HG02610 (cell line): ENCODE results near the gene WDR1.

ENCODE experiments used
- ATAC-seq: cut with Tn5 transposase; IDR thresholded peaks from one replicate; pipeline ENCODE4 v1.9.1; 2021; ENCODE audit warnings: mild to moderate bottlenecking, moderate library complexity; ENCODE audit not compliant: unreplicated experiment

The WDR1 gene

DNA sequence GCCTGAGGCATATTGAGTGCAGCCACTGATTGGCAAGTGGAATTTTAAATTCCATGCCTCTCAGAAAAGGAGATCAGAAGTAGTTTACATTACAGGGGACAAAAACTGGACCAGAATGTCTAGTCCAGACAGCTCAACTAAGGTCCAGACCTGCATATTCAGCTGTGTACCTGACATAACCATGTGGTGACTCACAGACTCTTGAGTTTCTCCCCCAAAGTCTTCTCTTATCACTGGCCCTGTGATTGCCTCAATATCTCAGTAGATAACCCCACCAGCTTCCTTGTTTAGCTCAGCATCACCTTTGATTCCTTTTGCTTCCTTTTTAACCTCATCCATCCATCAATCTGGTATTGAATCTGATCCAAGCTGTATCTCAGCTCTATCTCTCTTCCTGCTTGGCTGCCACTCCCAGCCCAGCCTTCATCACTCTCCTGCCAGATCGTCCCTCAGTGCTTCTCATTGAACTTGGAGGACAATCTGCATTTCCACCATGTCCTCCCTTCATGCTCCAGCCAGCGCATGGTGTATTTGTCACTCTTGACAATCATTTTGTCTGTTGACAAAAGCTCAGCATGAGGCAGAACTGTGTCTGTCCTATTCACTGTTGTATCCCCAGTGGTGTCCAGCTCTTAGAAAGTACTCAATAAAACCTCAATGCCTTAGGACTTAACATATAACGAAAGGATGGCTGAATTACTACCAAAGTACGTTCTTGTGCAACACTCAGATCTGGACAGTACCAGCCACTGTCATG is 67.5 kb downstream of the WDR1 start:
- ATAC-seq = no peak

DNA sequence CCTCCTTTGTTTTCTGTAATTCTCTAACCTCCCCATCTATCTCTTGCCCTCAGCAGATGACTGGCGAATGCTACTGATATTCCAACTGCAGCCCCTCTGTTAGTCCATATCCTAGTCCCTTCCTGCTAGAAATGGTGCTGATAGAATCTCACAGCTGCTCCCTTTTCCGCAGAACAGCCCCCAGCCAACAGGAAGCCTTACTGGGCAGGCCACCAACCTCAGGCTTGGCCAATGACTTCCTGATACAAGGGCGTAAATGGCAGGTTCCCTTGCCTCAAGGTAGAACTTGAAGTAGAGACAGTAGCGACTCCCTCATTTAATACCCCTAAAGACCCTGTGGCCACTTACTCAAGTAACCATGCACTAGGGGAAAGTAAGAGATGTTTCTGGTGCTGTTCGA is 68.6 kb downstream of the WDR1 start:
- ATAC-seq = no peak

GRCh38 chr4:10046471-10046870 is 70.1 kb downstream of the WDR1 start:
- no peak for ATAC-seq

DNA sequence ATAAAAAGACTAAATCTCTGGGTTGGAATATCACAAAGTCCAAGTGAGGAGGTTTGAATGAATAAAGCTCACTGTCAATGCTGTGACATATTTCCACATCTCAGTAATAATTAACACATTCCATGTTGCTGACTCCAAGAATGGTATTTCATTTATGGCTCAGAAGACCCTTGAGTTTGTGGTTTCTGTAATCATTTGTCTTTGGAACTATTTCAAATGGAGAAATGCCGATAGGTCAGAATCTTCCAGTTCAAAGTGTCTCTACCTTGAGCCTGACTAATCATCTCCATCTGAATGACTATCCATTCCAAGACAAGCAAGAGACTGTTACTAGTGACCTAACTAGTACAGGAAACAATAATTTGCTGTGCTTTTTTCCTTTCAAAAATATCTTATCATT is 71.1 kb downstream of the WDR1 start:
- ATAC-seq = no peak

GRCh38 chr4:10041036-10041435 is 75.6 kb downstream of the WDR1 start:
- no peak for ATAC-seq

DNA sequence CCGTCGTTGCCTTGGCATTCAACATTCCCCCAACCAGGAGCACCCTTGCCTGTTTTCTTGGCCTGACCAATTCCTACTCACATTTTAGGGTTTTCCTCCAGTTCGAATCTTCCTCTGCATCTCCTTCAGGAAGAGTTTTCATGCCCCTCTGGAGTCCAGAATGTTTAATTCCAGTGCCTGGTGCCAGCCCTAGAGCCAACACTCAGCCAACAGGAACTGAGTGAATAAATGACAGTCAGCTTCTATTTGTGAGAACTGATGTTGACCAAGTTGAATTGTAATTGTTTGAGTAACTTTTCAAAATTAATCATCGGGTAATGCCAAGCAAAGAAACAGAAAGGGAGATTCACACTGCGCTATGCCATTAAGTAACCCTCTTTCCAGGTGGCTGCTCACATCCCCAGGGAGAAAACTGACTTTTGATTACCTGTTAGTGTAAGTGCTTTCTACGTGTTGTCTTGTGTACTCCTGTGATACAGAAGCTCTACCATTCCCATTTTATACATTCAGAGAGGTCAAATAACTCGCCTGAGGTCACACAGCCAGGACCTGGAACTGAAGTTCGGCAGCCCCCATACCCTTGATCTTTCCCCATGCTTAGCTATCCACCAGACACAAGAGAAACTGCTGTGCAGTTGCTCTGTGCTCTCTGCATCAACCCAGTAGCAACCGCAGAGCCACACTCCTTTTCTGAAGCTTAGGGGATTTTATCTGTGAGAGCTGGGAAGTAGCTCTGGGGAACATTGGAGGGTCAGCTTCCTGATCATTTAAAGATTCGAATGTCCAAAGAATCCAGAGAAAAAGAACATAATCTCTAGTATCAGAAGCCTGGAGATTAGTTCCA is 76.3 kb downstream of the WDR1 start:
- no peak for ATAC-seq

DNA sequence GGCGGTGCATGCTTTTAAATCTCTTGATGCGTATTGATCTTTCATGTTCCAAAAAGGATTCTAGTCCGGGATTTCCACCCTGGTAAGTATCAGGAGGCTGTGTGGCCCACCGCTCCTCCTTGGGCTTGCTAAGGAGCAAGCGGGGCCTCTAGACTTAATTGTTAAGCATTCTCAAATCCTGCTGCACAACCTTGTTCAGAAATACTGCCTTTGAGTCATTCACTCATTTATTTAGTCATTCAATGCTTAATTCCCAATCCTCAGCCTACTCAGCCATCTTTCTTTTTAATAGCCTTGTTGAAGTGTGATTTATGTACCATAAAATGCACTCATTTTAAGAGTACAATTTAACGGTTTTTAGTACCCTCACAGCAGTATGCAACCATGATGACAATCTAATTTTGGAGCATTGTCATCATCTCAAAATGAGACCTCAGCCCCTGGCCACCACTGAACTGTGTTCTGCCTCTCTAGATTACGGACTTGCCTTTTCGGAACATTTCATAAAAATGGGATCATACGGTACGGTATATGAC is 79.7 kb downstream of the WDR1 start:
- ATAC-seq = no peak

- no peak for ATAC-seq
Measured at GRCh38 chr4:10035130-10035529, 81.5 kb downstream of the WDR1 start.

DNA sequence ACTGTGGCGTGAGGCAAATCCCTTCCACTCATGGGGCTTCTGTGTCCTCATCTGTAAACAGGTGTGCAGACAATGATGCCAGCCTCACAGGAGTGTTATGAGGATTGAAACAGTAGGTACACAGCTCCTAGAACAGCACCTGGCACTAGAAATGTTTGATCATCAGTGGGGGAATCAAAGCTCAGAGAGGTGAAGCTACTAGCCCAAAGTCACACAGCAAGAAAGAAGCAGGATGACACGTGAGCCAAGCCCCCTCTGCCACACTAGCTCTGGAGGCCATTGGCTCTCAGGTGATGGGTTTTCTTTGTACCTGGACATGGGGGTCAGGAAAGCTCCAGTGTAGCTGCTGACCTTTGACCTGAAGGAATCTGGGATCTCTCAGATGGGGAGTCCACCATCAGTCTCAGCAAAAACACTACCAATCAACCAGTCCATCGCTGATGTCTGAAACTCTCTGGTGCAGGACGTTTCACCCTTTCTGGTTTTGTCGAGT is 81.9 kb downstream of the WDR1 start:
- no peak for ATAC-seq

- no peak for ATAC-seq
Measured at GRCh38 chr4:10034136-10034535, 82.5 kb downstream of the WDR1 start.

- ATAC-seq = no peak
Measured at GRCh38 chr4:10033191-10033881, 83.3 kb downstream of the WDR1 start.

- ATAC-seq = no peak
Measured at GRCh38 chr4:10032625-10033024, 84.0 kb downstream of the WDR1 start.

GRCh38 chr4:10031668-10032590 is 84.7 kb downstream of the WDR1 start:
- no peak for ATAC-seq

DNA sequence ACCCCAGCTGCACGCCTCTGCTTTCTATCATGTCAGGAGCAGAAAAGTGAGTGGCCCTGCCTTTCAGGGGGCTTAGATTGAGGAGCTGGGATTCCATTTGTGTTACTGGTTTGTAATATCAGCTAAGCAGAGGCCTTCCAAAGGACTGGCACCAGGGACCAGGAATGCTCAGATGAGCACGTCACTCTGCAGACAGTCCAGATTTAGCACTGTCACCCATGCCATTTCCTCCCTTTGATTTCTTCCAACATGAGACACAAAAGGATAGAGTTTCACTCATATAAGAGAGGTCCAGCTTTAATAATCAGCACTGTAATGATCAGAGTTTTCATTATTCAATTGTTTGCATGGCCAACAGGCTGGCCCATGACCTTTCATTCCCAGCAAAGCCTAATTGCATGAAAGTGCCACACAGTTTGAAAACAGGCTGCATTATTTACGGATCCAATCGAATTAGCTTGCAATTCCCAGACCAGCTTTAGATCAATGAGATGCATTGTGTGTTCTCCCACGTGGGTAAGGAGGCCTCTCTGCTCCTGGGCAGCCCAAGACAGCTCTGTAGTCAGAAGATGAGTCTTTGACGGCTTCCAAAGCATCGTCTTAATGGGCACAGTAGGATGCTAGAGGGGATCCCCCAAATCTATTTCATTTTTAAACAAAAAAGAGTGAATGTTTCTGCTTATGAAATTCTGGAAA is 85.5 kb downstream of the WDR1 start:
- ATAC-seq = no peak

DNA sequence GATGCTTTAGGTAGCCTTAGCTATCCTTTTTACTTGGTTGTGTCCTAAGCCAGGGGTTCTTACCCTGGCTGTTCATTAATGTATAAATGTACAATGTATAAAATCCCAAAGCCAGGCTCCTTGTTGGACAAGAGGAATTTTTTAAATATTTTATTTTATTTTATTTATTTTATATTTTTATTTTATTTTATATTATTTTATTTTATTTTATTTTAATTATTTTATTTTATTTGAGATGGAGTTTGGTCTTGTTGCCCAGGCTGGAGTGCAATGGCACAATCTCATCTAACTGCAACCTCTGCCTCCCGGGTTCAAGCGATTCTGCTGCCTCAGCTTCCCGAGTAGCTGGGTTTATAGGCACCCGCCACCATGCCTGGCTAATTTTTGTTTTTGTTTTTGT is 87.2 kb downstream of the WDR1 start:
- ATAC-seq = no peak

DNA sequence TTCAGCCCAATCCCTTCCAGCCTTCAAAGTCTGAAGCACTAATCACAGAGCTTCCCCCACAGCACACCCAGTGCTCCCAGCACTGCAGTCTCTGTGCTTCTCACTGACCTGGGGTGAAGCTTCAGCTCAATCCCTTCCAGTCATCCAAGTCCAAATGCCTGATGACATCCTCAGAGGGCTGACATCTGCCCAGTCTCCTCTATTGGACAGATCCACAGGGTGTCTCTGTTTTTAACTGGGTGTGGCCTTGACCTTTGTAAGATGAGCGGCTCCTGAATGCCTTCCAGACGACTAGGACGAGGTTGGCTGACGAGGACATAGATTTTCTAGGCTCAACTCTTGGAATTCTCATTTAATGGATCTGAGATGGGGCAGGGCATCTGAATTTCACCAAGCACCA is 87.7 kb downstream of the WDR1 start:
- no peak for ATAC-seq

GRCh38 chr4:10026485-10026884 is 90.1 kb downstream of the WDR1 start:
- no peak for ATAC-seq

- ATAC-seq = no peak
Measured at GRCh38 chr4:10025230-10025806, 91.3 kb downstream of the WDR1 start.
